Stimulated activated naive CD8-positive, alpha-beta T cell treated with anti-CD3 and anti-CD28 coated beads, Interleukin-15, amount 100 ng/mL, for 72 hours (primary cell): ENCODE data around the gene SDF4.
A peak's percentile ranks its signal among the peaks of the same experiment; 100 is the strongest.

ENCODE experiments used
- ATAC-seq: fragments of 150-1000 bp; cut with Tn5 transposase; 2 replicates; pipeline ENCODE4 v1.10.0; 2021; ENCODE audit warnings: mild to moderate bottlenecking, moderate library complexity
- DNase-seq, 2 donors: peaks; one replicate each; pipeline ENCODE4 v3.0.0; 2021 to 2022
- H3K27ac Mint-ChIP-seq, 2 donors: one replicate each; pipeline ENCODE4 v1.8.0; 2022; ENCODE audit warnings: mild to moderate bottlenecking in 2 of 2, mixed read lengths in 2 of 2, moderate library complexity in 2 of 2
- H3K27me3 Mint-ChIP-seq: one replicate; pipeline ENCODE4 v1.8.0; 2022; ENCODE audit warnings: mixed read lengths
- H3K4me1 Mint-ChIP-seq: one replicate; pipeline ENCODE4 v1.8.0; 2022; ENCODE audit warnings: mild to moderate bottlenecking, mixed read lengths
- H3K4me3 Mint-ChIP-seq, 2 donors: one replicate each; pipeline ENCODE4 v1.8.0; 2022; ENCODE audit warnings: mild to moderate bottlenecking in 2 of 2, mixed read lengths in 2 of 2, moderate library complexity in 1 of 2
- H3K9me3 Mint-ChIP-seq, 2 donors: one replicate each; pipeline ENCODE4 v1.8.0; 2022; ENCODE audit warnings: mixed read lengths in 2 of 2

SDF4 gene

DNA sequence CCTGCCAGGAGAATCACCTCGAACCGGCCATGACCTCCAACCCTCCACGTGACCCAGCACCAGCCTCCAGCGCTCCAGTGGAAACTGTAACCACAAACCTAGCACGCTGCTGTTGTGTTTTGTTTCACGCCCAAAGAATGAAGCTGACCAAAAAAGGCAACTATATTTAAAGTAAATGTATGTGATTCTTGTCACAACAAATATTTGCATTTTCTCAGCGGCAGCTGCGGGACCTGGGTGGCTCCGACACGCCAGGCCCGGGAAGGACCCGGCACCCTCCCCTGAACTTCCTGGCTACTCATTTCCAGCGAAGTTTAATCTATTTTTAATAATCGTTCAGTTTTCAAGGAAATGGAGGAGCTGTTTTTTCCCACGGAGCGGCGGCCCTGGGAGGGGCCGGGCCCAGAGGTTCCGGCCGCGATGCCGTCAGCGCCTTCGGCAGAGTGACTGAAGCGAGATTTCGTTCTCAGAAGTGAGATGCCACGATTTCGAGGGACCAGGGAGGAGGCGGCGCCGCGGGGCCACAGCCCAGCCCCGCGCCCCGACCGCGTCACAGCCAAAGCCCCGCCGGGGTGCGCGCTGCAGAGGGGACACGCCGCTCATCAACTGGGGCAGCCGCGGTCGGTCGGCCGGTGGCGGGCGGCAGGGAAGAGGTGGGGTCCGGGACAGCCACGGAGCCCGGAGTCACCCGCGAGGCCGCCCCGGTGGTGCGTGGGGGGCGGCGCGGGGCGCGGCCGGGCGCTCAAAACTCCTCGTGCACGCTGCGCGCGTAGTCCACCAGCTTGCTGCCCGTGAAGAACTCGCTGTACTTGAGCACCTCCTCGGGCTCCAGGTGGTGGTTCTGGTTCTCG, 14.8 kb downstream of the SDF4 start:
- ATAC-seq, result no peak
- Mint-ChIP-seq H3K9me3 (no peaks in the 10 kb centered on the region), H3K27me3 (no peaks in the 10 kb centered on the region), H3K27ac (peak overlapping the region; percentile 41 to 78), H3K4me1 (peaks cover 64% of the 10 kb centered on the region), H3K4me3 (peak overlapping the region; percentile 35 to 50)
- no peak for DNase-seq

- H3K4me3 Mint-ChIP-seq, result peak overlapping the region in 1 of 2 donors; percentile 50
- H3K4me1 Mint-ChIP-seq, result peaks cover 70% of the 10 kb centered on the region
- no peak for ATAC-seq
- H3K27ac Mint-ChIP-seq, result peak overlapping the region in 1 of 2 donors; percentile 16
- H3K9me3 Mint-ChIP-seq, result no peaks in the 10 kb centered on the region
- DNase-seq, result no peak
- H3K27me3 Mint-ChIP-seq, result no peaks in the 10 kb centered on the region
Measured at GRCh38 chr1:1215881-1216605, 15.8 kb downstream of the SDF4 start.

DNA sequence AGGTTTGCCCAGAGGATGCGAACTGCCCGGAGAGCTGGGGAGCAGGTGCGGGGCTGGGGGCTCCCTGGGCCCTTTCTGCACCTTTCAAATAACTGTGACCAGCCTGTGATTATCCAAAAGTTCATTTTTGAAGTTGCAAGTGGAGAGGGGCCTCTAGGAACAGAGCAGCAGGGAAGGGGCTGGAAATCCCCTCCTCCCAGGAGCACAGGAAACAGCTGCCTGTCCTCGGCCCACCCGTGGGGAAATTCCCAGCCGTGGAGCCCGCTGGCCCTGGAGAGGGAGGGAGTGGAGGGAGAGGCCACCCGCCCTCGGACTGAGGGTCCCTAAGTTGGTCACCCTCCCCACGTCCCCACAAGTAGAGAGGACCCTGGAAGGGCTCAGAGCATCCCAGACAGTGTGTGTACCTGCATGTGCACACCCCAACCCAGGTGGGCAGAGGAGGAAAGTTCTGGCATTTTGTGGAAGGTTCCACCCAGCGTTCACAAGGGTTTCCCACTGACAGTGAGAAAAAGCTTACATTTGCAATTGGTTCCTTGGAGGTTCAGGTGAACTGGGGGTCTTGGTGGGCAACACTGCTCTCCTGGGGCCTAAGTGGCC, 16.6 kb downstream of the SDF4 start:
- Mint-ChIP-seq H3K9me3 (no peaks in the 10 kb centered on the region), H3K27ac (peak overlapping the region in 1 of 2 donors; percentile 19), H3K27me3 (no peaks in the 10 kb centered on the region), H3K4me1 (peaks cover 78% of the 10 kb centered on the region), H3K4me3 (peak overlapping the region; percentile 79 to 88)
- DNase-seq (no peak), ATAC-seq (no peak)

DNA sequence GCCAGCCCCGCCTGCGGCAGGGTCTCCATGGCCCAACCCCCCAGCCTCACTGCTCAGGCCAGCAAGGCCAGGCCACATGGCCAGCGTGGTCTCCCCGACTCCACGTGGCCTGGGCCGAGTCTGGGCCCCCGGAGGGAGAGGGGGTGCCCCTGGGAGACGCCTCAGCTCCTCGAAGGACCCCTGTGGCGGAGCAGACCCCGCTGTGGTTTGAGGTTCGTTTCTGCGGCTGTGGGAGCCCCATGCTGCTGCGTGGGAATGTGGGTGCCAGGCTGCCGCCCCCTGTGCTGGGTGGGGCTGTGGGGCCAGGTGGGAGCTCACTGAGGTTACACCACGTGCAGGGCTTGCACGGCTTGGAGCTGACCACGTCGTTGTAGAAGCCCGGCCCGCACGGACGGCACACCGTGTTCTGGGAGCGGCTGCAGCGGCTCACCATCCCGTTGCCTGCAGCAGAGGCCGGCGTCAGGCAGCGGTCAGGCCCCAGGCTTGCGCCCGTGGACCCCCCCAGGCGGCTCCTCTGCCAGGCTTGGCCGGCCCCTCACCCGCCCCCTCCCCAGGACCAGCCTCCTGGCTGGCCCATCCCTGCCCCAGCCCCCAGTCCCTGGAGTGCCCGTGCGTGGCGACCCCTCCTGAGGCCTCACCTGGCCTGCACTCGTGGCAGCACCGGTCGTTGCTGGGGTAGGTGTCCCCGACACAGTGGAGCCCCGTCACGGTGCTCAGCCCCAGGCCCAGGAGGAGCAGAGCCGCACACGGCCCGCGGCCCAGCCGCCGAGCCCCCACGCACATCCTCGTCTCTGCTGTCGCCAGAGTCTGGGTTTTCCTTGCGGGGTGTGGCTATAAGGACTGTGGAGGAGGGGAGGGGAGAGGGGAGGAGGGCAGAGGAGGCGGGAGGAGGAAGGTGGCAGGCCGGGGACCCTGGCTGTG, 18.2 kb downstream of the SDF4 start, which contains the start of gene TNFRSF4:
Gene TNFRSF4, minus strand, starts transcription at position 809 of the 921 bp plus-strand sequence. Its CDS starts 26 bp downstream, at position 783.
- Mint-ChIP-seq H3K9me3 (no peaks in the 10 kb centered on the region), H3K4me1 (peaks cover 82% of the 10 kb centered on the region), H3K27me3 (no peaks in the 10 kb centered on the region), H3K27ac (peak within 1 kb of the TSS; percentile 63 to 74), H3K4me3 (peak within 1 kb of the TSS; percentile 79 to 88)
- ATAC-seq (peak; percentile 34), DNase-seq (peak in 1 of 2 donors; percentile 62)

DNA sequence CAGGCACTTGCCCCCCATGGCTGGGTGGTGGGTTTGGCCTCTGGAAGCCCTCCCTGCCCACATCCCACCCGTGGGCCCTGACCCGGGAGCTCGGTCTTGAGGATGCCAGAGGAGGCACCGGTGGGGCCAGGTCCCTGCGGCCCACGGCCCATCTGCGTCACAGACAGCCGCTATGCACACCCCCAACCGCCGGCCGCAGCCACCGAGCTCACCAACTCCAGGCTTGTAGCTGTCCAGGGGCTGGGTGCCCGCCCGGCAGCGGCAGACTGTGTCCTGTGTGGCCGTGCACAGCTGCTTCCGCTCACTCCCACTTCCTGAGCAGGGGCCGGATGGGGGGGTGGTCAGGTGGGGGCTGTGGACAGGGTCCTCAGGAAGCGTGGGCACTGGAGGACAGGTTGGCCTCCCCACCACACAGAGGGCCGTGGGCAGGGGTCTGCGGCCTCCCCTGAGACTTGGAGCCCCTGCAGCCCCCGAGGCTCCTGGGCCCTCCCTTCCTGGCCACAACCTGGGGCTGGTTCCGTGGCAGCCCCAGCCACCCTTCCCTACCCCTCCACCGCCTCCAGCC, 18.9 kb downstream of the SDF4 start:
- DNase-seq (peak in 1 of 2 donors; percentile 76), ATAC-seq (peak; percentile 35)
- Mint-ChIP-seq H3K4me1 (peaks cover 82% of the 10 kb centered on the region), H3K27ac (no peak overlapping the region), H3K9me3 (no peaks in the 10 kb centered on the region), H3K4me3 (peak overlapping the region; percentile 79 to 82), H3K27me3 (no peaks in the 10 kb centered on the region)

DNA sequence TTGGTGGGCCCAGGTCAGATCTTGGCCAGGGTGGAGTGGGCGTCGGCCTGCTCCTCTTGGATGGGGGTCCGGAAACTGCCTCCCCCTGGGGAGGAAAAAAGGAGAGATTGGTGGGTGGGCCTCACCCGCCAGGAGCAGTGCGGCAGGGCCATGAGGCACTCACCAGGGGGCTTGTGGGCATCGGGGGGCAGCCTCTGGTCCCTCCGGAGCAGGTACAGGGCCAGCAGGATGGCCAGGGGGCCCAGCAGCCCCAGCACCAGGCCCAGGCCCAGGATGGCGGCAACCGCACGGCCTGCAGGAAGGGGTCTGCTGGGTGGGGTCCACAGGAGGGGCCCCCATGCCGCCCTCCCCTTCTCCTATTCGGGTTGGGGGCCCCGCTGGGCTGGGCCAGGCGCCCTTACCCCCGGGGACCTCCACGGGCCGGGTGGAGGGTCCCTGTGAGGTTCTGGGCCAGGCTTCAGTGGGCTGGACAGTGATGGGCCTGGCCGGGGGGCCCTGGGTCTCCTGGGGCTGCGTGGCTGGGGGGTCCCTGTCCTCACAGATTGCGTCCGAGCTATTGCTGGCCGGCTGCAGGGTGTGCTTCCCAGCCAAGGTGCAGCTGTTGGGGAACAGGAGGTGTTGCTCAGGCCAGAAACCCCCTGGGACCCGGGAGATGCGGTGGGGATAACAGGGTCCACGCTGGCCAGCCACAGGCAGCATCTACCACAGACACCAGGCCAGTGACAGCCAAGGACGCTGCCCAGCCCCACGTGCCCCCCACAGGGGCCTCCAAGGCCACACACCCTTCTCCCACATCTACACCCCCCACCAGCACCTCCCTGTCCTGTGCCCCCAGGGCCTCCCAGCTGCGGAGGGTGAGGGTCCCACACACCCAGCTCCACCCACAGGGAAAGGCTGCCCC, 20.0 kb downstream of the SDF4 start:
- peaks cover 81% of the 10 kb centered on the region for H3K4me1 Mint-ChIP-seq
- H3K9me3 Mint-ChIP-seq, result no peaks in the 10 kb centered on the region
- H3K27ac Mint-ChIP-seq, result peak overlapping the region; percentile 19 to 71
- peak overlapping the region; percentile 80 to 82 for H3K4me3 Mint-ChIP-seq
- H3K27me3 Mint-ChIP-seq, result no peaks in the 10 kb centered on the region
- DNase-seq (no peak), ATAC-seq (no peak)

DNA sequence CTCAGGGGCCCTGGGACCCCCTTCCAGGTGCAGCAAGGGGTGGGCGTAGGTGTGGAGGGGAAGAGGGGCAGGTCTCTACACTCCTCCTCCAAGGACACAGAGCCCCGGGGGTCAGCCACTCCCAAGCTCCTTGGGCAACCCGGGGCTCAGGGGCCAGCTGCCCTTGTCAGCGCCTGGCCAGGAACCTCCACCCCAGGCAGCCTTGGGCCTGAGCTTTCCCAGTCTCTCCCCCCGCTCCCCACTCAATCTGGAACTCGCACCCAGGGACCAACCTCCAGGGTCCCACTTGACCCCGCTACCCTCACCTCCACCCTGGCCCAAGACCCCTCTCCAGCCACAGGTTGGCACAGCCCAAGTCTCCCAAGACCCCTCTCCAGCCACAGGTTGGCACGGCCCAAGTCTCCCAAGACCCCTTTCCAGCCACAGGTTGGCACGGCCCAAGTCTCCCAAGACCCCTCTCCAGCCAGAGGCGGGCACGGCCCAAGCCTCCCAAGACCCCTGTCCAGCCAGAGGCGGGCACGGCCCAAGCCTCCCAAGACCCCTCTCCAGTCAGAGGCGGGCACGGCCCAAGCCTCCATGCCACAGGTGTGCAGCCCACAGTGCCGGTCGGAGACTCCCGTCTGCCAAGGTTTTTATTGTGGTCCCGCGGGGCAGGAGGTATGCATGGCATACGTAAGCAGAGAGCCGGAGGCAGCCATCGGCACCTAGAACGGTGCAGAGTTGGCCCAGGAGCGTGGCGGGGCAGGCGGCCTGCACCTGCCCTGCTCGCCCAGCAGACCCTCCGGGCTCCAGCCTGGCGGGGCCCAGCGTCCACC, 20.9 kb downstream of the SDF4 start:
- no peak for ATAC-seq
- Mint-ChIP-seq H3K27ac (peak overlapping the region in 1 of 2 donors; percentile 76), H3K9me3 (no peaks in the 10 kb centered on the region), H3K27me3 (no peaks in the 10 kb centered on the region), H3K4me3 (peak overlapping the region; percentile 62 to 67), H3K4me1 (peaks cover 76% of the 10 kb centered on the region)
- no peak for DNase-seq

DNA sequence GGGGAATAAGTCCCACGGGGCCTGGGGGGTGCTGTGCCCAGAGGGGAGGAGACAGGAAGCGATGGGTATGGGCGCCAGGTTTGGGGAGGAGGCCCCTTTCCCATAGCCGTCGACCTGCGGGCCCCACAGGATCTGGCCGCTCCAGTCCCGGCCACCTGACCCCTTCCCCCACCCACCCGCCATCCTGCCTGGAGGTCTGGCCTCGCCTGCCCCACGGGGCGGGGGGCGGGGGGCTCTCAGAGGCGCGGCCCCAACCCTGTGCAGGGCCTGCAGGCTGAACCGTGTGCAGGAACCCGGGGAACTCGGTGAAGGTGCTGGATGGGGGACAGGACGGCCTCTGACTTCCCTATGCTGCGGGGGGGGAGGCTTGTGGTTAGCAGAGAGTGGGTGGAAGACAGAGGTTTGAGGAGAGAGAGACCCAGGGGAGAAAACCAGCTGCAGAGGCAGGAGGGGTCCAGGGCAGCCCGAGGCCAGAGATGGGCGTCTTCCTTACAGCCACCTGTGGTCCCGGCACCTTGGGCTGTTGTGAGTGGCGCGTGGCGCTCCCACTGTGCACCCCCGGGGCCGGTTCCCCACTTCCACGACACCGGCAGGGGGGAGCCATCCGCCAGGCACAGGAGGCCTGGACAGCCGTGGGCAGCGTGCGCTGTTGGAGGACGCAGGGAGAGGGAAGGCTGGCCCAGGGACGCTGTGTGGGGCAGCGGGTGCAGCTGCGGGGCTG, 22.9 kb downstream of the SDF4 start:
- peak; percentile 35 for ATAC-seq
- peak overlapping the region; percentile 93 to 98 for H3K4me3 Mint-ChIP-seq
- DNase-seq, result peak; percentile 58 to 73
- H3K4me1 Mint-ChIP-seq, result peaks cover 76% of the 10 kb centered on the region
- H3K27me3 Mint-ChIP-seq, result no peaks in the 10 kb centered on the region
- no peaks in the 10 kb centered on the region for H3K9me3 Mint-ChIP-seq
- H3K27ac Mint-ChIP-seq, result peak overlapping the region; percentile 95

DNA sequence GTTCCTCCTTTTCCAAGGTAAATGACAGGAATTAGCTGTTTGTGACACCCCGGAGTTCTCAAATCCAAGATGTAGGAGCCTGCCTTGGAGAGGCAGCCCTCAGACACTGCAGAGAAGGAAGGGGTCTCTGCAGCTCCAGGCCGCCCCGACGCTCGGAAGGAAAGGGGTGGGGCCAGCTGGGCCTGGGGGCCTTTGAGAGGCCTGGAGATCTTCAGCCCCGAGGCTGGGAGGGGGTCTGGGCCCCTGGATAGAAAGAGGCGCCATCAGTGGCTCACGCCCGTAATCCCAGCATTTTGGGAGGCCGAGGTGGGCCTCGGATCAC, 24.3 kb downstream of the SDF4 start:
- peaks cover 79% of the 10 kb centered on the region for H3K4me1 Mint-ChIP-seq
- H3K4me3 Mint-ChIP-seq, result peak overlapping the region; percentile 93 to 98
- DNase-seq, result no peak
- ATAC-seq, result no peak
- no peaks in the 10 kb centered on the region for H3K9me3 Mint-ChIP-seq
- peak overlapping the region; percentile 95 for H3K27ac Mint-ChIP-seq
- H3K27me3 Mint-ChIP-seq, result no peaks in the 10 kb centered on the region

DNA sequence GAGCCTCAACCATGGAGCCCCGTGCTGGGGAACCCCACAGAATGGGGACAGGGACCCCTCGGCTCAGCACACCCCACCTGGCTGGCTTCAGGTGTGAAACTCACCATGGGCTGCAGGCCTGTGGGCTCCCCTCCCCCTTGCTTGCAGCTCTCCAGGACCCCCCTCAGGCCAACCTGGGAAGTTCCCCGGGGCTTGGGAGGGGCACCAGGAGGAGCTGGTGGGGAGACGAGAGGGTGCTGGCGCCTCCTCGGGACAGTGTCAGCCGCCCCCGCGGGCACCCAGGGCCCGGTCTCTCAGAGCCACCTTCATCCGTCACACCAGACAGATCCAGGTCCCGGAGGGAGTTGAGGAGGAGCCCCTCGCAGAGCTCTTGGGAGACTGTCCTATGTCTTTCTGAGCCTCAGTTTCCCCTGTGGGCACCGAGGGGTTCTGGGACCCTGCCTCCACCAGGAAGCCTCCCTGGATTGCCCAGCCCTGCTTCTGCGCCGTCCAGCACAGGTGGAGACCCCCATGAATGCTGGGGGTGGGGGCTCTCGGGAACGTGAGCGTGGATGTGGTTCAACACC, 24.8 kb downstream of the SDF4 start:
- no peaks in the 10 kb centered on the region for H3K9me3 Mint-ChIP-seq
- DNase-seq, result peak; percentile 34 to 58
- H3K4me1 Mint-ChIP-seq, result peaks cover 74% of the 10 kb centered on the region
- peak overlapping the region; percentile 93 to 98 for H3K4me3 Mint-ChIP-seq
- H3K27me3 Mint-ChIP-seq, result no peaks in the 10 kb centered on the region
- peak; percentile 18 for ATAC-seq
- H3K27ac Mint-ChIP-seq, result peak overlapping the region; percentile 67 to 87

DNA sequence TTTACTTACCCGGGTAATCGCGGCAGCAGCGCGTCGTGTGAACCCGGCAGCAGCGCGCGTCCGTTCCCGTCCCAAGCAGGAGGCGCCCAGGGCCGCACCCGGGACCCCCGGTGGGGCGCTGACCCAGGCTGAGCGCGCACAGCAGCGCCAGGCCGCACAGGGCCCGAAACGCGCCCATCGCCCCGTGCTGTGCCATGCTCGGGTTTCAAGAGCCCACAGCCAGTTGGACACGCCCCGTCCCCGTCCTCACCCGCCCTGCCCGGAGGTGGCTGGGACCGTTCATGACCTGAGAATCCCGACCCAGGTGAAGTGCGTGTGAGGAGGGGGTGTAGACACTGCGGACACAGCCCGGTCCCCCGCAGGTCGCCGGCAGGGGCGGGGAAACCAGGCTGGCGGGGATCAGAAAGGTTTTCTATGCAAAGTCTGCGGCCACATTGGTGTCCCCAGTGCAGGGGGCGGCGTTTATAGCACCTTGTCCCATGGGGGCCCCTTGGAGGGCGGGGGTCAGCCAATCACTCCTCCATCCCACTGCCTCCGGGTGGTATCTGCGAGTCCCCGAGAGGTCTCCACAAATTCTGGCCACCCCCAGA, 25.3 kb downstream of the SDF4 start, which contains the start of gene TNFRSF18:
Gene TNFRSF18, minus strand, starts transcription at position 217 of the 590 bp plus-strand sequence. Its CDS starts 21 bp downstream, at position 196.
- Mint-ChIP-seq H3K27ac (peak within 1 kb of the TSS; percentile 67 to 87), H3K27me3 (no peaks in the 10 kb centered on the region), H3K4me3 (peak within 1 kb of the TSS; percentile 93 to 98), H3K4me1 (peaks cover 72% of the 10 kb centered on the region), H3K9me3 (no peaks in the 10 kb centered on the region)
- DNase-seq (peak; percentile 54 to 74), ATAC-seq (peak; percentile 38)

DNA sequence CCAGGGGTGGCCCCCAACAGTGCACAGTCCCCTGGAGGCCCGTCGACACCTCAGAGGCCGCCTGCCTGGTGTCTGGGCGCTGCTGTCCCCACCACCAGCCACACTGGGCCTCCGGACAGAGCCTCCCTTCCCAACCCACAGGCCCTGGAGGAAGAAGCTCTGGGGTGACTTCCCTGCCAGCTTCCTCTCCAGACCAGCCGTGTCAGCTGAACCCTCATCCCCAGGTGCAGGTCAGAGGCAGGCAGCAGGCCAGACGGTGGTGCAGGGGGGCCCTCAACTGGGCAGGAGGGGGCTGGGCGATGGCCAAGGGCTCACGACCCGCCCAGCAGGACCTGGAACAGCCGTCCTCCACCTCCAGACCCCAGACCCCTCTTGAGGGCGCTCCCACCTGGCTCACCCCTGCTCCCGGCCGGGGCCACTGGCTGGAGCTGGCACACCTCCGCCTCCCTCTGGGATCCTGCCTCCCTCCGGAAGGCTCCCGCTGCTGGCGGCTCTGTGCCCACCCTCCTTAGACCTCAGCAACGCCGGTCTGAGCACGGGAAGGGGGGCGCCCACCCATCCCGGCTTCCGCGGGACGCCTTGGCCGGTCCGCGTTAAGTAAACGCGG, 25.9 kb downstream of the SDF4 start:
- DNase-seq (no peak), ATAC-seq (no peak)
- H3K4me3 Mint-ChIP-seq, result peak overlapping the region; percentile 93 to 98
- no peaks in the 10 kb centered on the region for H3K27me3 Mint-ChIP-seq
- H3K27ac Mint-ChIP-seq, result peak overlapping the region; percentile 52 to 54
- H3K9me3 Mint-ChIP-seq, result no peaks in the 10 kb centered on the region
- peaks cover 66% of the 10 kb centered on the region for H3K4me1 Mint-ChIP-seq
